GM19035 (cell line): Measurements from ENCODE around the gene ANKRD18B.
"Not testable (repeated sequence)": the region's sequence is repeated elsewhere in the genome, so short reads cannot be mapped to it uniquely, and the experiment has no call there.

ENCODE experiments used
- ATAC-seq: cut with Tn5 transposase; IDR thresholded peaks from one replicate; pipeline ENCODE4 v1.9.1; 2021; ENCODE audit not compliant: unreplicated experiment

ANKRD18B gene

GRCh38 chr9:33523397-33524305 lies at the start of gene ANKRD18B:
Gene ANKRD18B (plus strand): TSS chr9:33524251. CDS start chr9:33524490, 239 bp downstream.
- ATAC-seq, result not testable (repeated sequence)

GRCh38 chr9:33475357-33475756 lies 48.7 kb upstream of the ANKRD18B start:
- ATAC-seq, result no peak

DNA sequence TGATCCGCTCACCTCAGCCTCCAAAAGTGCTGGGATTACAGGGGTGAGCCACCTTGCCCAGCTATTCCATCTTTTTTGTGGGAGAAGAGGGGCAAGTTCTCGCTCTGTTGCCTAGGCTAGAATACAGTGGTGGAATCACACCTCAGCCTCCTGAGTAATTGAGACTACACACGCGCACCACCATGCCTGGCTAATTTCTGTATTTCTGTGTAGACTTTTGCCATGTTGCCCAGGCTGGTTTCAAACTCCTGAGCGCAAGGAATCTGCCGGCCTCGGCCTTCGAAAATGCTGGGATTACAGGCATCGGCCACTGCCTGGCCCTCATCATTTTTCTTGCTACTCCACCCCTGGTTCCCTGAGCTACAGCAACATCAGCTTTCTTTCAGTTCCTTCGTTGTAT lies 47.5 kb upstream of the ANKRD18B start:
- no peak for ATAC-seq

DNA sequence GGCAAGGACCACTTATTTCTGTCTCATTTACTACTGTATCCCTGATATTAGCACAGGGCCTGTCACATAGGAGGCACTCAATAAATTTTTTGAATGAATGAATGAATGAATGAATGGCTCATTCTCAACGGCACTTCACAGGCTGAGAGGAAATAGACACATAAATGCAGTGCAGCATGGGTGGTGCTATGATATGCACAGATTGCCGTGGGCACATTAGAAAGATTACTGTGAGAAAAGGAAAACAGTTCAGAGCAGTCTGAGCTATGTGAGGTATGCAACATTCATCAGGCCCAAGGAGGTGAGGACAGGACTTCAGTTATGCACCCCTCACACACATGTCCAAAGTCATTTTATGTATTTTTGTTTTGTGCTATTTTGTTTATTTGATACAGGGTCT lies 43.9 kb upstream of the ANKRD18B start:
- no peak for ATAC-seq

DNA sequence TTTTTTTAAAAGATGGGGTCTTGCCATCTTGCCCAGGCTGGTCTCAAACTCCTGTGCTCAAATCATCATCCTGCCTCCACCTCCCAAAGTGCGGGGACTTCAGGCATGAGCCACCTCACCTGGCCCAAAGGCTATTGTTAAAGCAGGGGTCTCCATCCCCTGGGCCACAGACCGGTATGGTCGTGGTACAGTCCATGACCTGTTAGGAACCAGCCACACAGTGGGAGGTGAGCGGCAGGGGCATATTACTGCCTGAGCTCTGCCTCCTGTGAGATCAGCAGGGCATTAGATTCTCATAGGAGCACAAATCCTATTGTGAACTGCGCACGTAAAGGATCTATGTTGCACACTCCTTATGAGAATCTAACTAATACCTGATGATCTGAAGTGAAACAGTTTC lies 43.1 kb upstream of the ANKRD18B start:
- ATAC-seq, result no peak

DNA sequence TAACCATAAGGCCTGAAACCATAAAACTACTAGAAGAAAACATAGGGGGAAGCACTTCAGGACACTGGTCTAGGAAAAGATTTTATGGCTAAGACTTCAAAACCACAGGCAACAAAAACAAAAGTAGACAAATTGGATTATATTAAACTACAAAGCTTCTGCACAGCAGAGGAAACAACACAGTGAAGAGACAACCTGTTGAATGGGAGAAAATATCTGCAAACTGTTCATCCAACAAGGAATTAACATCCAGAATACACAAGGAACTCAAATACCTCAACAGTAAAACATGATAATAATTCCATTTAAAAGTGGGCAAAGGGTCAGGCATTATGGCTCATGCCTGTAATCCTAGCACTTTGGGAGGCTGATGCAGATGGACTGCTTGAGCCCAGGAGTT lies 38.7 kb upstream of the ANKRD18B start:
- not testable (repeated sequence) for ATAC-seq

GRCh38 chr9:33489066-33489465 lies 35.0 kb upstream of the ANKRD18B start:
- ATAC-seq, result no peak

DNA sequence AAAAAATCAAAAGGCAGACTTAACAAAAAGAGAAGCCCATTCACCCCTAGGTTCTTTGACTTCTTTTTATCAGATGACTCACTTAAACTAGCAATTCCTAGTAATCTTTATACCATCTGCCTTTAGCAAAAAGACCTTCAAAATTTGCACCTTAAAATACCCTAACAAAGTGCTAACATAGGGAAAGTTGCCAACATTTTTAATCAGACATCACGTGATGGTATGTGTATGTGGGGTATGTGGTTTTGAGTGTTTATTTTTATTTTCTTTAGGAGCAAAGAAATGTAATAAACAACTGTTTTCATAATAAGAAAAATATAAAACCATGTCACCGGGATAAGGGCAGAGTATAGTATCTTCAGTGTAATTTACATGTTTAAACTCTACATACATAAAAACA lies 30.2 kb upstream of the ANKRD18B start:
- ATAC-seq, result not testable (repeated sequence)

DNA sequence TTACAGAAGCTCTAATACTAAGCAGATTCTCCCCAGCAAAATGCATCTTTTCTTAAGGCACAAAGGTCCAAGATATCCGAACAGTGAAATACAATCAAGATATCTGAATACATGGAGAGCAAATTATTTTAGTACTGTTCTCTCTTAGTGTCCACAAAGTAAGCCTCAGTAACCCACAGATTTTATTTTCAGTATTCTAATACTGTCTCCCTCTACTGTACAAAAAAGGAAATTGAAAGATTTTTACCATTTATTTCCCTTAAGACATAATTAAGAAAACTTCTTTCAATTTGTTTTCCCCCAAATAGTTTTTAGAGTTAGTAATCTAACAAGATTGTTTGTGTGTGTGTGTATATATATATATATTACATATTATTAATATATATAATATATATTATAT lies 25.7 kb upstream of the ANKRD18B start:
- ATAC-seq, result no peak

GRCh38 chr9:33506626-33507370 lies 17.3 kb upstream of the ANKRD18B start:
- no peak for ATAC-seq

- ATAC-seq, result peak; percentile 73
Measured at GRCh38 chr9:33510262-33511183, 13.5 kb upstream of the ANKRD18B start.

GRCh38 chr9:33511184-33511517 lies 12.9 kb upstream of the ANKRD18B start:
- not testable (repeated sequence) for ATAC-seq

- not testable (repeated sequence) for ATAC-seq
Measured at GRCh38 chr9:33512535-33512934, 11.5 kb upstream of the ANKRD18B start.

GRCh38 chr9:33515342-33515995 lies 8.6 kb upstream of the ANKRD18B start:
- not testable (repeated sequence) for ATAC-seq

DNA sequence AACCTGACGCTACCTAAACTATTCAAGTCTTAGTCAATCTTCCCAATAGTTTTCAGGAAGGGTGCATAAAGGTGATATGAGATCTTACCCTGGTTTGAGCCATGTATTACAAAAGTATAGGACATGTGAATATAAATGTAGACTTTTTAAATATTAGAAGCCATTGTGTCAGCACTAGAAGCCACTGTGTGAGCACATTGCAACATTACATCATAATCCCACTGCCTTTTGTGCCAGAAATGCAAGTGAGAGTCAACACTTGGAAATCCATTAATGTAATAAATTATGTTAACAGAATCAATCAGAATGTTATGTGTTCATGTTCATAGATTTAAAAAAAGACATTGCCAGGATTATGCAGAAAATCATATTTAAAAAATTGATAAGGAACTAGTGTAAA lies 7.7 kb upstream of the ANKRD18B start:
- ATAC-seq, result not testable (repeated sequence)

DNA sequence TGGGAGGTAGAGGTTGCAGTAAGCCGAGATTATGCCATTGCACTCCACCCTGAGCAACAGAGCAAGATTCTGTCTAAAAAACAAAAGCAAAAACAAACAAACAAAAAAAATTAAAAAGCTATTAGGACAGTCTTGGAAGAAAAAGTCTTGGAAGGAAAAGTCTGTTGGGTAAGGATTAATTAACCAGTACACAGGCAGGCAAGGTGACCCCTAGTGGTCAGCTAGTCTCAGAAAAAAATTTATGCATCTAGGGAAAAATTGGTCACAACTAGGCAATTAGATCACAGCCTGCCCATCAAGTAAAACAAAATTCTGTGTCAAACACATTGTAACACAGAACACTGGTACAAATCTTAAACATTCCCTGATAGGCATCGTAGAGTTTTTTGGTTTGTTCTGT lies 6.7 kb upstream of the ANKRD18B start:
- no peak for ATAC-seq

GRCh38 chr9:33517934-33518577 lies 6.0 kb upstream of the ANKRD18B start:
- not testable (repeated sequence) for ATAC-seq

DNA sequence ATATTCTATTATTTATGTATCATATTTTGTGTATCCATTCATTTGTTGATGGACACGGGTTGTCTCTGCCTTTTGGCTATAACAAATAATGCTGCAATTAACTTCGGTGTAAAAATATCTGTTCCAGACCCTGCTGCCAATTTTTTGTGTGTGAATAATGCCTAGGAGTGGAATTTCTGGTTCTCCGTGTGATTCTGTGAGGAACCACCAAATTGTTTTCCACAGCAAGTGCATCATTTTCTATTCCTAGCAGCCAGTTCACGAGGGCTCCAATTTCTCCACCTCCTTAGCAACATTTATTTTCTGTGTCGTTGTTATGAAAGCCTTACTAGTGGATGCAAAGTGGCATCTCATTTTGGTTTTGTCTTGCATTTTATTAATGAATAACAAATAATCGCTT lies 2.2 kb upstream of the ANKRD18B start:
- ATAC-seq, result not testable (repeated sequence)

GRCh38 chr9:33524306-33524947 lies 376 bp downstream of the ANKRD18B start:
- no peak for ATAC-seq
